HG02870 (cell line): ENCODE data around the gene SPO11.

Experiments
- ATAC-seq: cut with Tn5 transposase; IDR thresholded peaks from one replicate; pipeline ENCODE4 v1.9.1; 2021; ENCODE audit warnings: mild to moderate bottlenecking, moderate library complexity; ENCODE audit not compliant: unreplicated experiment

The SPO11 gene

DNA sequence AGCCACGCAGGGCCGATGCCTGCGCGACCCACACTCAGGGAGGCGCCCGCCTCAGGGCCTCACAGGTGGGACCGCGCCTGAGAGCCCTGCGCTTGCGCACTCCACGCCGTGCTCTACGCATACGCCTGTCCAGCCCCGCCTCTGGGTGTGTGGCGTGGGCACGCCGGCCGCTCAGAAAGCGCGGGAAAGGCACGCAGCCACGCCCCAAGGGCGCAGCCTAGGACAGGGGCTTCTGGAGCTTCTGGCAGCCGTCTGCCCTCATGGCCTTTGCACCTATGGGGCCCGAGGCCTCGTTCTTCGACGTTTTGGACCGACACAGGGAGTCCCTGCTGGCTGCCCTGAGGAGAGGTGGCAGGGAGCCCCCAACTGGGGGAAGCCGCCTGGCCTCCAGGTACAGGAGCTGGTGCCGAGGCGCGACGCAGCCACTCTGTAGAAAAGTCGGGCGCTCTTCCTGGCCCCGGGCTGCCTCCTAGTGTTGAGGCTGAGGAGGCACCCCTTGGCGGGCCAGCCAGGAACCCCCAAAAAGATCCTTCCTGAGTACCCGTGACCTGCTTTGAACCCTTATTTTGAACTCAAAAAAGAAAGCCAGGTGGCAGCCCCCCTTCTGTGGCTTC, at the start of gene SPO11:
TSS of gene SPO11 (plus strand) at position 196 of the 614 bp plus-strand sequence. CDS start at position 261, 65 bp downstream.
- no peak for ATAC-seq

DNA sequence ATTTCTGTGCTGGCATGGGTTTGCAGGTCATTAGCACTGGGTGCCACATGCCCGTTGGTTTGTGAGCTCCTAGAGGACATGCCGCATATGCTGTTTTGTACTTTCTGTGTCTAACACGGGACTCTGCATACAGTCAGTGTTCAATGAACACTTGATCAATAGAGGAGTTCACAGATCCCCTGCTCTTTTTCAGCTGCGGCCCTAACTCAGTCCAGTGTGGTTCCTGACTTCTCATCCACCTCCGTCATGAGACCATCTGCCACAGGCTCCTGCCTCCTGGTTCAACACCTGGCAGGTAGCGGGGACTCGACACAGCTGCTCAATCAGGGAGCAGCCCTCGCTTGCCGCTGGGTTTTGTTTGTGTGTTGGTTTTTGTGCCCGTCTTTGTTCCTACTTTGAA, 49.4 kb upstream of the SPO11 start:
- ATAC-seq: no peak

GRCh38 chr20:57281900-57282299, 47.7 kb upstream of the SPO11 start:
- ATAC-seq: no peak

DNA sequence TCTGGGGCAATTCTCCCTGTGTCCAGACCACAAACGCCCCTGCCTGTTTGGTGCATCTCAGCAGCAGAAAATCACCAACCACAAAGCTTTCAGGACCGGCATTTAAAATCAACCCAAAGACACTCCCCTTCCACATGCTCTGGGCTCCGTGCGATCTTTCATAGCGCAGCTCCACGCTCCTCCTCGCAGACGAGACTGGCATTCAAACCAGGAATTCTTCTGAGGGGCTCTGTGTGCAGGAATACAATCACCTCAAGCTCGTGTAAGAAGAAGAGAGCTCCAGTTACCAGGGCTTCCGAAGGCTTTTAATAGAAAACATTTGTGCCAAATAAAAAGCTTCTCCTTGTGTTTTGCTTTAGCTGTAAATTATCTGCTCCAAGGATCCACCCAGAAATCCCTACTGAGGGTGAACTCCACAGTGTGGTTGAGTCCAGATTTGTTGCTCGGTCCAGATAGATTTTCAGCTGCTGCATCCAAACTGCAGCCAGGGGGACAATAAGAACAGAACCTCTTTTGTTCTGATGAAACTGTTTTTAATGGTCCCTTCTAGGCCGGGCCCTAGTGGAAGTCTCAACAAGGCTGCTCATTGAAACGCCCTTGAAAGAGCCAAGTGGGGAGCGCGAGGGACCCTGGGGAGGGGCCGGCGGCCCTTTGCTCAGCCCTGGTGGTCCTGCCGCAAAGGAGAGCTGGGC, 46.8 kb upstream of the SPO11 start:
- no peak for ATAC-seq

DNA sequence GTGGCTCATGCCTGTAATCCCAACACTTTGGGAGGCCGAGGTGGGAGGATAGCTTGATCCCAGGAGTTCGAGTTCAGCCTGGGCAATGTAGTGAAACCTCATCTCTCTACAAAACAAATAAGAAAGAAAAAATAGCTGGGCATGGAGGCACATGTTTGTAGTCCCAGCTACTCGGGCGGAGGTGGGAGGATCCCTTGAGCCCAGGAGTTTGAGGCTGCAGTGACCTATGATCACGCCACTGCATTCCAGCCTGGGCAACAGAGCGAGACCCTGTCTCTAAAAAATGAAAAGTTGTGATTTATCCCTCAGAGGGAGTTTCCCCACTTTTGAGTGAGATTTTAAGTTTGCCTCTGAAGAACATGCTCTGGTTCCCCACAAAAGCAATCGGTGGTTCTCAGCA, 45.7 kb upstream of the SPO11 start:
- ATAC-seq: no peak

- ATAC-seq: no peak
Observed at GRCh38 chr20:57287007-57287880, 42.4 kb upstream of the SPO11 start.

- ATAC-seq: no peak
Observed at GRCh38 chr20:57287901-57288300, 41.7 kb upstream of the SPO11 start.

DNA sequence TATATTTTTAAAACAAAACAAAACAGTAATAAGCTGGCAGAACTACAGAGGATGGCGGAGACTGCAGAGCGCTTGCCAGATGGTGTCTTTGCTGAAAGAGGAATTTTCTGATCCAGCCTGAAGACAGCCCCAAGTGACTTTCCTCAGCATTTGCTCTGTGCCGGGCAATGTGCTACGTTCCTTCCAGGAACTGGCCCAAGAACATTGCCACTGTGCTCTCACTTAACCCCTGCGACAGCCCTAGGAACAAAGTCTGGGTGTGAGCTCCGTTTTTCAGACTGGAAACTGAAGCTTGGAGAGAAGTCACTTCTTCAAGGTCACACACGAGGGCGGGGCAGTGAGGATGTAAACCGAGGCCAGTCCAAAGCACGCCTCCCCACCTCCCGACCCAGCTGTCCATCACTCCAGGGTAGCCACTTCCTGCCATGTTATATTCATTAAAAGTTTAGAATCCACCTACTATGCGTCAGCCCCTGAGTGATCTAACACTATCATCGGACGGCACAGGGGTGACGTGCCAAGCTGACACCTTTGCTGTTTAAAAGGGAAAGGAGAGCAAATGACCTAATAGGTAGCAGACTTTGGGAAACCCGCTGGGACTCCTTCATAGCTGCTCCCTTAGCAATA, 40.8 kb upstream of the SPO11 start:
- no peak for ATAC-seq

DNA sequence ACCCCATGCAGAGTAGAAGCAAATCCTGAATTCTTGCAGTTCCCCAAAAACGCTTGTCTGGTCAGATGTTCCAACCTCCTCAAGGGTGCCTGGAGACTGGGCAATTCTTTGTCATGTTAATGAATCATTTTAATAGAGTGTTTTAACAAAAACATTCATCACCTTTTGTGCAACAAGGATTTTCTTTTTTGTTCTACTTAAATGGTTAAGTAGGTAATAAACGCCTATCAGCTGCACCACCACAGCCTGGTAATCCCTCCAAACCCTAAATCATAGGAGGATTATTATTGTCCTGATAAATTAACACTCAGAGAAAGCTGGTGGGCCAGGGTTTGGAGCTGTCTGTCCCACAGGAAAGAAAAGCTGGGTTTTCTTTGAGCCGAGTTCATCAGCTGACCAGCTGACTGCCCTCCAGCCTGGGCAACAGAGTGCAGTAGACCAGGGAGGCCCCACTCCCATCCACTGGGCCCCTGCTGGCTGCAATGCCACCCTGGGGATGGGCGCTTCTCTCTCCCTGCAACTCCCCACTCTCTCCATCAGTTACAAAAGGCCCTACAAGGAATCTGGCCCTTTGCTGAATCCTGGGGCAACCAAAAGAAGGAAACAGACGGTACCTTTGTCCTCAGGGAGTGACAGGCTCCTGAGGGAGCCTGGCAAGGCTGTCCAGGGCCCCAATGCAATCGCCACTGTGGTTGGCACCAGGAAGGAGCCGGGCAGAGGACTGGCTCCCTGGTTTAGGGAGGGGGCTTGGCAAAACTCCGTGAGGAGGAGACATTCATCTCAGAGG, 40.0 kb upstream of the SPO11 start:
- ATAC-seq: no peak

DNA sequence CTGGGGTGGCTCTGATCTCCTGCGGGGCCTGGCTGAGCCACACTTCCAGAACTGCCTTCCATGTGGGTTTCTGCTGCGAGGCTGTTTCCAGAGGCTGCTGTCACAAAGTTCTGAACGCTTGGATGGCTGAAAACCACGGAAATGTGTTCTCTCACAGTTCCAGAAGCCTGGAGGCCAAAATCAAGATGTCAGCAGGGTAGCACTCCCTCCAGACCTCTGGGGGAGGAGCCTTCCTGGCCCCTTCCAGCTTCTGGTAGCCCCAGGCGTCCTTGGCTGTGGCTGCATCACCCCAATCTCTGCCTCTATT, 39.5 kb upstream of the SPO11 start:
- ATAC-seq: no peak

GRCh38 chr20:57291003-57291402, 38.6 kb upstream of the SPO11 start:
- ATAC-seq: no peak

DNA sequence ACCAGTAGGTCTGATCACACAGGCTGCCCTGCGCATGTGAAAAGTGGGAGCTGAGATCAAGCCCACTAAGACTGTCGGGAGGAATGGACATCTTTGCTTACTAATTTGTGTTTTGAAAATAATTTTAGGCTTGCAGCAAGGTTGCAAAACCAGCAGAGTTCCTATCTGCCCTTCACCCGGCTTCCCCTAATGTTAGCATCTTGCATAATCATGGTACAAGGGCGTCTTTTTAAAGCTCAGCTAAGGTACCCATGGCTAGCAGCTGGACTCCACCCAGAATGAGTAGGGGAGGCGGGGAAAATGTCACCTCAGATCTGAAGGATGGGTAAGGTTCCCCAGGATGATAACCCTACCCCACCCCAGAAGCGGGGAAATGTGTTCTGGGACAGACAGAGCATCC, 37.9 kb upstream of the SPO11 start:
- no peak for ATAC-seq

DNA sequence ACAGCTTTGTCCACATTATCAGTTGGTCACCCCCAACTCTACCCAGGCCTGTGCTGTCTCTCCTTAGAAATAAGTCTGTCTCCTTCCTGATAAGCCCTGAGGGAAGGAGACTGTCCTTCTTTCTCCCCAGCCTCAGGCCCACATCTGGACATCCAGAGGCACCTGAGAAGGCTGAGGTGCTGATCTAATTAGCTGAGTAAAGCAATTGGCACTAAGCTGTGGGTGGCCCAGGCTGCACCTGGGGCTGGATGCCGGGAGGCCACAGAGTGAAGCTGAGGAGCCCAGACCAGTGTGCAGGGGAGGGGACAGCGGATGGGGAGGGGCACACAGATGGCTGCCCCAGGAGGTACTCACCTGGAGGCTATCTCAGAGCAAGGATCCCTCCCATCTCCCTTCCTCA, 37.0 kb upstream of the SPO11 start:
- no peak for ATAC-seq

GRCh38 chr20:57293995-57294394, 35.6 kb upstream of the SPO11 start:
- no peak for ATAC-seq

GRCh38 chr20:57294550-57294949, 35.1 kb upstream of the SPO11 start:
- no peak for ATAC-seq

GRCh38 chr20:57298457-57298856, 31.1 kb upstream of the SPO11 start:
- no peak for ATAC-seq

GRCh38 chr20:57301026-57301425, 28.6 kb upstream of the SPO11 start:
- no peak for ATAC-seq

- ATAC-seq: no peak
Observed at GRCh38 chr20:57306747-57307146, 22.9 kb upstream of the SPO11 start.

DNA sequence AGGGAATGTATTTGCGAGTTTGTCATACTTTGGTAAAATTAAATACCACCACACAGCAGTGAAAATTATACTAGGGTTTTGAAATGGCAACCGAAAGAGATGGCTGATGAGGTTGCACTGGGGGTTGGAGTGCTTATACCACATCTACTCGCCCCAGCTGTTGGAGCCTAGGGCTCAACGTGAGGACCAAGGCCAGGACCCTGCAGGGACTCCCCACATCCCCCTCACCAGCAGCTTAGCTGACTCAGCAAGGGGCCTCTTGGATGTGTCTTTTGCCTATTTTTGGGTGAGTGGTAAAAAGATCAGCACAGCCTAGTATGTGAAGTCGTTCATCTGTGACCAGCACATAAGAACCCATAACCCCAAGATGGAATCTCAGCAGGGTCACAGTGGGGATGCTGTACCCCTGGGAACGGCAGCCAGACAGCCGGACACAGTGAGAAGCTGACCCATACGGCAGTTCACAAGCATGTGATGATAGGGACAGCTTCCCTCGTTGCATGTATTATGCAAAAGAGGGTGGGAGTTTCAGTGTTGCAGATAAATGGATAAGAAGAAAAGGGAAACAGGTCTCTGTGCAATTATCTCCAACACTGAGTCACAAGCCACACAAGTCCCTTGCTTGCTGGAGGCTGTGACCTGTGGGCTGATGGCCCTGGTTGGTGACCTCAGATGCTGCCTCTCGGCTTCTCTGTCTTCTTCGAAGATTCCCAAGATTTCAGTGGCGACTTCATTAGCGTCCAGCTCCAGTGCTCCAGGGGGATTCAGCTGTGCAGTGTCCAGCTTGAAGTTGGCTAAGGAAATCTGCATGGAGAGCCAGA, 20.9 kb upstream of the SPO11 start:
- ATAC-seq: no peak

DNA sequence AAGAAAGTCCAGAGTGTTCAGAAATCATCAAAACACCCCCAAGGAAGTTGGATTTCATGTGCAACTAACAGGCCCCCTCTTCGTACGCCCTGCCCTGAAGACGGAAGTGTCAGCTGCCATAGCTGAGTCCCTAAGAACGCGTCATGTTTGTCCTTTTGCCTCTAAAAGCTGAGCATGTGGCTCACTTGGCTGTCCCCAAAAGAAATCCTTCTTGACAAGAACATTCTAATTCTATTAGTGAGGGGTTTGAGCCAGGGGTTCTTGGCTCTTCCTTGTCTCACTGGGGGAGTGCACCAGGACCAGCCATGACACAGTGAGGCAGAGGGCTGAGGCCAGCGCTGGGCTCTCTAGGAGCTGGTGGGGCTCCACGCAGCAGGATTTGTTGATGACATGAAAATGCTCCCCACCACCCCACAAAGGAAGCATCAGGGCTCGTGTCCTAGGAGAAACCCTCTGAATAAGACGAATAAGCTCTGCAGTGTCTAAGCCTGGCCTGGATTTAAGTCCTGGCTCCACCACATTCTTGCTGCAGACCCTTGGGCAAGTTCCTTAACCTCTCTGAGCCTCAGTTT, 20.0 kb upstream of the SPO11 start:
- ATAC-seq: no peak
